Hindlimb muscle (tissue), 1 donor: ENCODE measurements around the gene DONSON. TPM values are rescaled to one million over a fixed set of nuclear protein-coding genes. Genes with fewer than 3 reads are reported as not detected.

Source experiments
- DNase-seq: peaks from one replicate; pipeline ENCODE4 v3.0.0-alpha.2; 2013
- polyA plus RNA-seq: library from polyadenylated mRNA; unstranded; fragments of 120-200 nt; gene quantifications from one replicate; pipeline ENCODE4 v1.2.1, GENCODE V29; 2013; ENCODE audit not compliant: insufficient read length

Gene DONSON
- polyA plus RNA-seq, 1 donor = 19.2 TPM

DNA sequence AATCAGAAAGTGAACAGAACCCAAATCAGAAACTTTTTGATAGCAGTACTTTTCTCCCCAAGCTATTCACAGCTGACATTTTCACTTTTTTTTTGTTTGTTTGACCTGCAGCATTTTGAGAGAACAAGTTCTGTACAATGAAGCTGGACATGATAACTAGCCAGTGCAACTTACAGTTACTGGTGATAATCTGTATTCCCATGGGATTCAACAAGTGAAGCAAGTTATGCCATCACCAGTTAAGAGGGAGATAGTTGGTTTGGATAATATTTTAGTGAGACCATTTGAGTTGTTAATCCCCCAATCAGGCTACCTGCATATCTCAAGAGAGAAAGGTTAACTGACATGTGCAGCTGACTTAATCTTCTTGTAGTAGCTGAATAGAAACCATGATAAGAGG, 27.5 kb downstream of the DONSON start:
- no peak for DNase-seq

- no peak for DNase-seq
Measured at GRCh38 chr21:33559813-33560212, 28.7 kb downstream of the DONSON start.

GRCh38 chr21:33558777-33559421, 29.6 kb downstream of the DONSON start:
- DNase-seq = no peak

GRCh38 chr21:33557447-33557846, 31.0 kb downstream of the DONSON start:
- no peak for DNase-seq

DNA sequence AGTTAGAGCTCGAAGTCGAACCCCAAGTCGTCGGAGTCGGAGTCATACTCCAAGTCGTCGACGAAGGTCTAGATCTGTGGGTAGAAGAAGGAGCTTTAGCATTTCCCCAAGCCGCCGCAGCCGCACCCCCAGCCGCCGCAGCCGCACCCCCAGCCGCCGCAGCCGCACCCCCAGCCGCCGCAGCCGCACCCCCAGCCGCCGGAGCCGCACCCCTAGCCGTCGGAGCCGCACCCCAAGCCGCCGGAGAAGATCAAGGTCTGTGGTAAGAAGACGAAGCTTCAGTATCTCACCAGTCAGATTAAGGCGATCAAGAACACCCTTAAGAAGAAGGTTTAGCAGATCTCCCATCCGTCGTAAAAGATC, 33.5 kb downstream of the DONSON start:
- no peak for DNase-seq

DNA sequence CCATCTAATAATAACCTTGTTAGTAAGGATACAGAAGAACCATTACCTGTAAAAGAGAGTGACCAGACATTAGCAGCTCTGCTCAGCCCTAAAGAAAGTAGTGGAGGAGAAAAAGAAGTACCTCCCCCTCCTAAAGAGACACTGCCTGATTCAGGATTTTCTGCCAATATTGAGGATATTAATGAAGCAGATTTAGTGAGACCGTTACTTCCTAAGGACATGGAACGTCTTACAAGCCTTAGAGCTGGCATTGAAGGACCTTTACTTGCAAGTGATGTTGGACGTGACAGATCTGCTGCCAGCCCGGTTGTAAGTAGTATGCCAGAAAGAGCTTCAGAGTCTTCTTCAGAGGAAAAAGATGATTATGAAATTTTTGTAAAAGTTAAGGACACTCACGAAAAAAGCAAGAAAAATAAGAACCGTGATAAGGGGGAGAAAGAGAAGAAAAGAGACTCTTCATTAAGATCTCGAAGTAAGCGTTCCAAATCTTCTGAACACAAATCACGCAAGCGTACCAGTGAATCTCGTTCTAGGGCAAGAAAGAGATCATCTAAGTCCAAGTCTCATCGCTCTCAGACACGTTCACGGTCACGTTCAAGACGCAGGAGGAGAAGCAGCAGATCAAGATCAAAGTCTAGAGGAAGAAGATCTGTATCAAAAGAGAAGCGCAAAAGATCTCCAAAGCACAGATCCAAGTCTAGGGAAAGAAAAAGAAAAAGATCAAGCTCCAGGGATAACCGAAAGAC, 34.1 kb downstream of the DONSON start:
- DNase-seq = no peak

GRCh38 chr21:33552999-33553598, 35.4 kb downstream of the DONSON start:
- no peak for DNase-seq

DNA sequence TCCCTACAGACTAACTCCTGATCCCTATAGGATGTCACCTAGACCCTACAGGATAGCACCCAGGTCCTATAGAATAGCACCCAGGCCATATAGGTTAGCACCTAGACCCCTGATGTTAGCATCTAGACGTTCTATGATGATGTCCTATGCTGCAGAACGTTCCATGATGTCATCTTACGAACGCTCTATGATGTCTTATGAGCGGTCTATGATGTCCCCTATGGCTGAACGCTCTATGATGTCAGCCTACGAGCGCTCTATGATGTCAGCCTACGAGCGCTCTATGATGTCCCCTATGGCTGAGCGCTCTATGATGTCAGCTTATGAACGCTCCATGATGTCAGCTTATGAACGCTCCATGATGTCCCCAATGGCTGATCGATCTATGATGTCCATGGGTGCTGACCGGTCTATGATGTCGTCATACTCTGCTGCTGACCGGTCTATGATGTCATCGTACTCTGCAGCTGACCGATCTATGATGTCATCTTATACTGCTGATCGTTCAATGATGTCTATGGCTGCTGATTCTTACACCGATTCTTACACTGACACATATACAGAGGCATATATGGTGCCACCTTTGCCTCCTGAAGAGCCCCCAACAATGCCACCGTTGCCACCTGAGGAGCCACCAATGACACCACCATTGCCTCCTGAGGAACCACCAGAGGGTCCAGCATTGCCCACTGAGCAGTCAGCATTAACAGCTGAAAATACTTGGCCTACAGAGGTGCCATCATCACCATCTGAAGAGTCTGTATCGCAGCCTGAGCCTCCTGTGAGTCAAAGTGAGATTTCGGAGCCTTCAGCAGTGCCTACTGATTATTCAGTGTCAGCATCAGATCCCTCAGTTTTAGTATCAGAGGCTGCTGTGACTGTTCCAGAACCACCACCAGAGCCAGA, 36.1 kb downstream of the DONSON start:
- no peak for DNase-seq

DNA sequence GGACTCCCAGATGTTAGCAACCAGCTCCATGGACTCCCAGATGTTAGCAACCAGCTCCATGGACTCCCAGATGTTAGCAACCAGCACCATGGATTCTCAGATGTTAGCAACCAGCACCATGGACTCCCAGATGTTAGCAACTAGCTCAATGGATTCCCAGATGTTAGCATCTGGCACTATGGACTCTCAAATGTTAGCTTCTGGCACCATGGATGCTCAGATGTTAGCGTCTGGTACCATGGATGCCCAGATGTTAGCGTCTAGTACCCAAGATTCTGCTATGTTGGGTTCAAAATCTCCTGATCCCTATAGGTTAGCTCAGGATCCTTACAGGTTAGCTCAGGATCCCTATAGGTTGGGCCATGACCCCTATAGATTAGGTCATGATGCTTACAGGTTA, 36.8 kb downstream of the DONSON start:
- DNase-seq = no peak

- DNase-seq = no peak
Measured at GRCh38 chr21:33550772-33551660, 37.5 kb downstream of the DONSON start.

DNA sequence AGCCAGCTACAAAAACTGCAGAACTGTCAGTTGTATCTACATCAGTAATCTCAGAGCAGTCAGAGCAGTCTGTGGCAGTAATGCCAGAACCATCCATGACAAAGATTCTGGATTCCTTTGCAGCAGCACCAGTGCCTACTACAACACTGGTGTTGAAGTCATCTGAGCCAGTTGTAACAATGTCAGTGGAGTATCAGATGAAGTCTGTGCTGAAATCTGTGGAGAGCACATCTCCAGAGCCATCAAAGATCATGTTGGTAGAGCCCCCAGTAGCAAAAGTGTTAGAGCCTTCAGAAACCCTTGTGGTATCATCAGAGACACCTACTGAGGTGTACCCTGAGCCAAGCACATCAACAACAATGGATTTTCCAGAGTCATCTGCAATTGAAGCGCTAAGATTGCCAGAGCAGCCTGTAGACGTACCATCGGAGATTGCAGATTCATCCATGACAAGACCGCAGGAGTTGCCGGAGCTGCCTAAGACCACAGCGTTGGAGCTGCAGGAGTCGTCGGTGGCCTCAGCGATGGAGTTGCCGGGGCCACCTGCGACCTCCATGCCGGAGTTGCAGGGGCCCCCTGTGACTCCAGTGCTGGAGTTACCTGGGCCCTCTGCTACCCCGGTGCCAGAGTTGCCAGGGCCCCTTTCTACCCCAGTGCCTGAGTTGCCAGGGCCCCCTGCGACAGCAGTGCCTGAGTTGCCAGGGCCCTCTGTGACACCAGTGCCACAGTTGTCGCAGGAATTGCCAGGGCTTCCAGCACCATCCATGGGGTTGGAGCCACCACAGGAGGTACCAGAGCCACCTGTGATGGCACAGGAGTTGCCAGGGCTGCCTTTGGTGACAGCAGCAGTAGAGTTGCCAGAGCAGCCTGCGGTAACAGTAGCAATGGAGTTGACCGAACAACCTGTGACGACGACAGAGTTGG, 38.4 kb downstream of the DONSON start:
- no peak for DNase-seq

- no peak for DNase-seq
Measured at GRCh38 chr21:33546086-33546485, 42.4 kb downstream of the DONSON start.

DNA sequence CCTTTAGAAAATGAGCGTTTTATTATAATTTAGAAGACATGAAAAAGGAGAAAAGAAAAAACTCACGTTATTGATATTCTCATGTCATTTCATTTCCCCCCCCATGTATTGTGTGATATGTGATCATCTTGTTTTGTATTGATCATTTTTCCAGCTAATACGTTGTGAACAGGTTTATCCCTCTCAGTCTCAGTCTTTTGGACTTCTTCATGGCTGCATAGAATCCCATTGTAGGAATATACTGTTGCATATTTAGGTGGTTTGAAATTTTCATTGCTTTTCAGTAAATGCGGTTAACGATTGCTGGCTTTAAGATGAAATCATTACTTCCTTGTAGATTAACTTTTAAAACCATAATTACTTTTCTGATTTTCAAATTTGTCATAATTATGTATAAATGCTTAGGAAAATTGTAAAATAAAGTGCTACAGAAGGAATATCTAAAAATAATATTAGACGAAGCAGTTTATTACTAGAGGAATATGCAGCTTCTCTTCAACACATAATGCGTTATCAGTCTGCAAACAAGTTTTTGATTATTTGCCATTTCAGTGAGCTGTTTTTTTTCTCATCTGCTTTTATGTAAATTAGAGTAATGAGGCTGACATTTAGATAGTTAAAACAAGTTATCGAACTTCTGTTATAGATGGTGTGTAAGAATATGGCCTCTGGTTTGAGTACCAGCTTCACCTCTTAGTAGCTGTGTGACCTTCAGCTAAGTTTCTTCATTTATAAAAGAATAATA, 43.9 kb downstream of the DONSON start:
- no peak for DNase-seq

DNA sequence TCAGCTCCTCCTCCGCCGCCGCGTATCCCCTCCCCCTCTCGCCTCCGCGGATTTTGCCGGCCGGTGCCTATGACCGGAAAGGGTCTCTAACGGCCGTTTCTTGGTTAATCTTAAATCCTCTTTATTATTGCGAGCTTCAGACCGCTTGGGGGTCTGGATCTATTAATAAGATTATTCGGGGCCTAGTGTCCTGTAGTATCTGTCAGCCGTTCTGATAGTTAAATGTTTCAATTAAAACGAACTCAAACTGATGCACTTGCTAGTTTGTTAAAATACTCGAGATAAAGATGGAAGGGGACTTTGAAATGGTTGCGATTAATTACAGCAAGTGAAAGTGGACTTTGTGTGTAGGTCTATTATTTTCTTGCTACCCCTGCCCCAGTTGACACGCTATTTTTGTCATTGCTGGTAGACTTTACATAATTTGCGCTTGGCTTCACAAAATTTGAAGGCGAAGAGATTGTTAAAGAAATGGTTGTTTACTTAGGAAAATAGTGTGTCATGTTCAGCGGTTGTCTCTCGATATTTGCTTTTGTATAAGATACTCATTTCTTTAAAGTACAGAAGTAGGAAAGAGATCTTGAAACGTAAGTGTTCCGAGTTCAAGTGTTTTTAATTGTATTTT, 44.9 kb downstream of the DONSON start:
- DNase-seq = no peak

- DNase-seq = peak; percentile 99
Measured at GRCh38 chr21:33542640-33543504, 45.6 kb downstream of the DONSON start, which contains the start of gene SON. TSS of gene SON (plus strand) at chr21:33543038. CDS start at chr21:33543093, 55 bp downstream.

GRCh38 chr21:33541756-33542639, 46.5 kb downstream of the DONSON start, which contains the start of gene GART:
TSS of gene GART (minus strand) at chr21:33542117. CDS start at chr21:33539315, 2,802 bp downstream.
- peak; percentile 85 for DNase-seq

DNA sequence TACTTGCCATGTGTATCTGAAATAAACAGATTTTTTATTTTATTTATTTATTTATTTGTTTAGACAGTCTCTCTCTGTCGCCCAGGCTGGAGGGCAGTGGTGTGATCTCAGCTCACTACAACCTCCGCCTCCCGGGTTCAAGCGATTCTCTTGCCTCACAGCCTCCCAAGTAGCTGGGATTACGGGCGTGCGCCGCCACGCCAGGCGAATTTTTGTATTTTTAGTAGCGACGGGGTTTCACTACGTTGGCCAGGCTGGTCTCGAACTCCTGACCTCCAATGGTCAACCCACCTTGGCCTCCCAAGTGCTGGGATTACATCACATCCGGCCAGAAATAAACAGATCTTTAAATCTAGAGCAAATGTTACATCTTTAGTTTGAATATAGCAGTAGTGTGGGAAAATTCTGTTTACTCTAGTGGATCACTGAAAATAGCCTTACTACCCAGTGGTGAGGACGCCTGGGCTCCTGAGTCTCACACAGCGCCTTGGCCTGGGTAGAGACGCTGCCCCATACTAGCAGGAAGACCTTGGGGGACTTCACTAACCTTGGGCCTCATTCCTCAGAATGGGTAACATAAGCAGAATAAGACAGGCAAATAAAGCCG, 47.3 kb downstream of the DONSON start:
- peak; percentile 7 for DNase-seq
